GM21529 (cell line): Measurements from ENCODE around the gene PTPRN2.

Source experiments
- ATAC-seq: cut with Tn5 transposase; IDR thresholded peaks from one replicate; pipeline ENCODE4 v1.9.1; 2021; ENCODE audit not compliant: unreplicated experiment

The PTPRN2 gene

DNA sequence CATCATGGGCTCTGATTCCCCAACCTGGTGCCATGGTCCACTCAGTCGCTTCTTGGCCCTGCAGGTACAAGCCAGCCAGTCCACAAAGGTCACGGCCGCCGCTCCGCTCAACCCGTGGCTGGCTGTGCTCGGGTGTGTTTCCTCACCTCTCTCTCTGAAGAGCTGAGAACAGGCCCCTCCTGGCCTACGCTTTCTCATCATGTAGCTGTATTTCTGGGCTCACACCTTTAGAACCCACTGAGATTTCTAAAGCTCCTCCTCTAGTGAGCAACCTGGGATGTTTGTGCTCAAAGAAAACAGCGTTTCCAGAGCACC lies 30.2 kb downstream of the PTPRN2 start:
- ATAC-seq, result no peak

DNA sequence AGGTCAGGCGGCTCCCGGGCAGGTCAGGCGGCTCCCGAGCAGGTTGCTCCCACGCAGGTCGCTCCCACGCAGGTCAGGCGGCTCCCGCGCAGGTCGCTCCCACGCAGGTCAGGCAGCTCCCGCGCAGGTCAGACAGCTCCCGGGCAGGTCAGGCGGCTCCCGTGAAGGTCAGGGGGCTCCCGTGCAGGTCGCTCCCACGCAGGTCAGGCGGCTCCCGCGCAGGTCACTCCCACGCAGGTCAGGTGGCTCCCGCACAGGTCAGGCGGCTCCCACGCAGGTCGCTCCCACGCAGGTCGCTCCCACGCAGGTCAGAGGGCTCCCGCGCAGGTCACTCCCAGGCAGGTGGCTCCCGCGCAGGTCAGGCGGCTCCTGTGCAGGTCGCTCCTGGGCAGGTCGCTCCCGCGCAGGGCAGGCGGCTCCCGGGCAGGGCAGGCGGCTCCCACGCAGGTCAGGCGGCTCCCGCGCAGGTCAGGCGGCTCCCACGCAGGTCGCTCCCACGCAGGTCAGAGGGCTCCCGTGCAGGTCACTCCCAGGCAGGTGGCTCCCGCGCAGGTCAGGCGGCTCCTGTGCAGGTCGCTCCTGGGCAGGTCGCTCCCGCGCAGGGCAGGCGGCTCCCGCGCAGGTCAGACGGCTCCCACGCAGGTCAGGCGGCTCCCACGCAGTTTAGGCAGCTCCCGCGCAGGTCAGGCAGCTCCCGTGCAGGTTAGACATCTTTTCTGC lies 30.7 kb downstream of the PTPRN2 start:
- ATAC-seq, result no peak

DNA sequence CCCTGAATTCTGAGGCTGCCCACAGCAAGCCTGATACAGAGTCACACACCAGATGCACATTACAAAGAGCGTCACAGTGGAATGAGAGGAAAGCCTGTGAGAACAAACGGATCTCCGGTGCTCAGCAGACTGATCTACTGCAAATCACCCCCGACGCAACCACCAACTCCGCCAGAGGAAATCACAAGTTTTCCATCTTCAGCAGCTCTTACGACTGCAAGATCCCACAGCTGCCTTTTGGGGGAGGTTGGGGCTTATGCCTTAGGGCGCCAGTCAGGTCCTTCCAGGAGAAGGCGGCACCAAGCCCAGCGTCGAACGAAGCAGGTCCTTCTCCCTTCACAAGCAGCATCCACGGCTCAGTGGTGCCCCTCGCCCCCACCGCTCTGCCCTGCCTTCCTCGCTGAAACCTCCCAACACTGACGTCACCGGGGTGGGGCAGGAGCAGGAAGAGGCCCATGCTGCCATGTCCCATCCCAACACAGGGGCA lies 32.5 kb downstream of the PTPRN2 start:
- ATAC-seq, result no peak

DNA sequence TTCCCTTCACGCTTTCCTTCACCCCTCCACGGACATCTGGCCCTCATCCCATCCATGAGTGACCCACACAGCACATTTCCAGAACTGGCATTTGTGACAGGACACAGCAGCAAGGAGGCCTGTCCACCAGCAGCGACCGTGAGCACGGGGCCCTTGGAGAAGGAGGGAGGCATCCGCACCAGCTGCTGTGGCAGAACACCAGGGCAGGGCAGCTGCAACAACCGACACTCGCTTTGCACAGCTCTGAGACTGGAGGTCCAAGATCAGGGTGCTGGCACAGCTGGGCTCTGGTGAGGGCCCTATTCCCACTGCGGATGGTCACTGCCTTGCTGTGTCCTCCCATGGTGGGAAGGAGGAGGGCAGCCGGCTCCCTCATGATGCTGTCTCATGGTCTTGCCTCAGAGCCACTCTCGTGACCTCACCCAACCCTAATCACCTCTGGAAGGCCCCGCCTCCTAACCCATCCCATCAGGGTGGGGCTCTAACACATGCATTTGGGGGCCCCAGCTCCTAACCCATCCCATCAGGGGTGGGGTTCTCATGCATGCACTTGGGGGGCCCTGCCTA lies 36.7 kb downstream of the PTPRN2 start:
- no peak for ATAC-seq

DNA sequence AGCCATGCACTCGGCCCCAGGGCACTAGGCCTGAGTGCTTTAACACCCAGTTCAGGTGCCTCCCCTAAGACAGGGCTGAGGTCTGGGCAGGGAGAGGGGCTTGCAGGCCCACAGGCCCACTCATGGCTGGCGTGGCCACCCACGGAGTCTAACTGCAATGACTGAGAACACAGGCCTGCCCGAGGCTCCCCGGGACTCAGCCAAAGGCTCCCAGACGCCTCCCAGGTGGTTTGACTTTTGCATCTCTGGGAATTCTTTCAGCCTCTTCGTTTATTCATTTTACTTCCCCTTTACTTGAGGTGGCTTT lies 37.3 kb downstream of the PTPRN2 start:
- ATAC-seq, result no peak

DNA sequence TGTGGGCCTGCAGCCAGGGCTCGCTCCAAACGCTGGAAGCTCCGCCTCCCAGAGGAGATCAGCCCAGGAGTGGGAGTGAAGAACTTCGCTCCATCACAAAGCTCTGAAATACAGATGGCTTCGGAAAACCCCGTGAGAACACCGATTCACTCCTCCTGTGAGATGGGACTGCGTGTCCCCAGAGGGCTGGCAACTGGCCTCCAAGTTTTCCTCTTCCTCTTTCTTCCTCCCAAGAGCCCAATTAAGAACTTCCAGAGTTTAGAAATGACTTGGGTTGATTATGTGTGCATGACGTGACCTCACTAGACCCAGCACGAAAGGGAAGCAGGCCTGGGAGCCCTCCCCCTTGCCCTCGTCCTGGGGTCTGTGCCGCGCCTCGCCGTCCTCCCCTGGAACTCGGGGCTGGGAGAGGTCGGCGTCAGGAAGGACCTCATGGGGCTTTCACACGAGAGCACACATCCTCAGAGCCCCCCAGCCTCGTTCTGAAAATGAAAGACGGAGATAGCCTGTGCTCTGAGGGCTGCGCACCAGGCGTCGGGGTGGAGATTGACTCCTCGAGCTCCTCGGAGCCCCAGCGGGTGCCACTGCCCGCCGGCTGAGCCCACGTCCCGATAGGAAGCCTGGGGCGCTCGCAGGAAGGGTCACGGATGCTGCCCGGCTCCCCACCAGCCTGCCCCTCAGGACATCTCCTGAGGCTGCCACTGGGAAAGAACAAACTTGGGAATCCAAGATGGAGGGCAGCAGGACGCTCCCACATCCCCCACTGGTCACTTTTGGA lies 37.8 kb downstream of the PTPRN2 start:
- ATAC-seq, result no peak

DNA sequence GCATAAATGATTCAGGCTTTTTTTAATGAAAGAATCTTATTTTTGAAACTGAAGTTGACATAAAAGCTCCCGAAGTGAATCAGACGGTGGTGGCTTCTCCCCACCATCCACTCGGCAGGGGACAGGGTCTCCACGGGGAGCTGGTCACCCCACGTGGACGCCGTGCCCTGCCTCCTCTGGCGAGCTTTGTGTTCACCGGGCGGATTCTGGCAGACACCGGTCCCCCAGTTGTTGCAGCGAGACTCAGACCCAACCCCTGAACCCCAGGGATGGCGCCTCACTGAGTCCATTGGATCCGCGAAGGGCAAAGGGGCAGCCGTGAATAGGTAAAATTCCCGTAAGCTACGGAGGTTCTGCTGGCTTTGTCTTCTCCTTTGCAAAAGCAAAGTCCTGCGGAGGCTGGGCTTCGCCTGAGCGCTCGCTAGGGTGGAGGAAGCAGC lies 38.4 kb downstream of the PTPRN2 start:
- ATAC-seq, result no peak

DNA sequence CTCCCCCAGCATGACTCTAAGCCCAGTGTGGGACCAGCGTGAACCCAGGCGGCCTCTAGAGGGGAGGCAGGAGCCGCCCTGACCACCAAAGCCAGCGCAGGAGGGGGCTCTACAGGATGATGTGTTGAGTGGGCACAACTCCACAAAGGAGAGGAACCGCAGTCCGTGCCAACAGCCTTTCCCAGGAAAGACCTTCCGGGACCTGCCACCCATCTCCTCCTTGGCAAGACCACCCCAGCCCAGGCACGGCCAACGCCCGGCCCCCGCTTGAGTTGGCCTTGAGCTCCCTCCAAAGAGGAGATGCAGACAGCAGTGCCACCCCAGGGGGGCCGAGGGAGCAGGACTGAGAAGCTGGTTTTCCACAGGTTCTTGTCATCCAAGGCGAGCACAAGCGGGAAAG lies 38.9 kb downstream of the PTPRN2 start:
- ATAC-seq, result no peak

DNA sequence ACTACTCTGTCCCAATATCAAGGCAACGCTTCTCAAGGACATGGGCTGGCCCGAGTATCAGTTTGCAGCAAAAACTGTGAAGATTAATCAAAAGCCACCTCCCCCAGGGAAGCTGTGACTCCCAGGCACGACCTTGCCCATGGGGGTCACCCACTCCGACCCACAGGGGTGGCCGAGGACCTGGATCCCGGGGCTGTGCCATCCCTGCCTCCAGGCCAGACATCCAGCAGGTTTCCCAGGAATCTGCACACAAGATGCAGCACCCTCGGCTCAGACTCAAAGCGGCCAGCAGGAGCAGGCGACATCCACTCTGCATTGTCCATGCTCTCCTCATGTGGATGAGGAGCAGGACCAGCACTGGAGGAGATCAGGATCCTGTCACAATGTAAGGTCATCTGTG lies 39.8 kb downstream of the PTPRN2 start:
- ATAC-seq, result no peak

DNA sequence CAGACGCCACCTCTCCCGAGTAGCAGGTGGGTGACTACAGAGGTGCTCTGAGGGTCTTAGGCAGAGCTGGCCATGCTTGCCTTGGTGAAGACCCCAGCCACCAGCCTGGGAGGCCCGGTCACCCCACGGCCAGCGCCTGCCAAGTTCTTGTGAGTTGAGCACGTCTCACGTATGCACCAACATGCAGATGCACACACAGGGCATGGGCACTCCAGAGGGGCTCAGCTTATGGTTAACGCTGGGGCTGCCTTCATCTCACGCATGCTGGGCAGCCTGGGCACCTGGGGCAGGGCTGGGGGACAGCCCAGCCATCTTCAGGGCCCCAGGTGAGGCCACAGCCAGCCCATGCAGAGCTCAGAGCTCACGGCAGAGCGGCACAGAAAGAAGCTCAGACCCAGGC lies 41.0 kb downstream of the PTPRN2 start:
- ATAC-seq, result no peak

DNA sequence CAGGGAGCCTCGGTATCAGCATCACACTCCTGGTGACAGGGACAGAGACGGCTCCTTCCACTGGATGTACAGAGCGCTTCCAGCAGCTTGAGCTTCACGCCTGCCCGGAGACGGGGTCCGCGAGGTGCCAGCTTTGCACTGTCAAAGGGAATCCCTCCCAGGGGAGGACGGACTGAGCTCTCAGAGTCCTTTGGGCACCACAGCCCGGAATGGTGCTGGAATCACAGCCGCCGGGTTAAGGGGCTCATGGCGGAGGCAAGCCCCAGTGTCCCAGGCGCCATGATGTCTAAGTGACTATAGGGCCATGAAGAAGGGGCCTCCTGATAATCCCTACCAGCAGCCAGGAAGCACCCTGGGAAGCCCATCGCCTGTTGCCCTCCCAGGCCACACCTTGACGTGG lies 41.4 kb downstream of the PTPRN2 start:
- ATAC-seq, result no peak

DNA sequence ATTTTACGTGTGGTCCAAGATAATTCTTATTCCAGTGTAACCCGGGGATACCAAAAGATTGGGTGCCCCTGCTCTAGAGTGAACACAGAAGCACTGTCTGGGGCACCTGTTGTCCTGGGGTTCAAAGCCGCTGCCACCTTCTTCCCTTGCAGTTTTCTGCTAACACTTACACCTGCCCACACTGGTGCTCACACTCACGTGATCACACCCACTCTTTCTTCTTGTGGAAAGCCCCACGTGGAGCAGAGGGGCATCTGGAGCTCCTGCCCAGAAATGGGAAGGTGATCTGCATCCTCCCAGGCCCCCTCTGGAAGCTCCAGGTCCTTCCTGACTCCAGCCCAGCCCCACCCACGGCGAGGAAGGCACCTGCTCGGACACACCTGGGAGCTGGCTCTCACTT lies 42.9 kb downstream of the PTPRN2 start:
- ATAC-seq, result no peak

DNA sequence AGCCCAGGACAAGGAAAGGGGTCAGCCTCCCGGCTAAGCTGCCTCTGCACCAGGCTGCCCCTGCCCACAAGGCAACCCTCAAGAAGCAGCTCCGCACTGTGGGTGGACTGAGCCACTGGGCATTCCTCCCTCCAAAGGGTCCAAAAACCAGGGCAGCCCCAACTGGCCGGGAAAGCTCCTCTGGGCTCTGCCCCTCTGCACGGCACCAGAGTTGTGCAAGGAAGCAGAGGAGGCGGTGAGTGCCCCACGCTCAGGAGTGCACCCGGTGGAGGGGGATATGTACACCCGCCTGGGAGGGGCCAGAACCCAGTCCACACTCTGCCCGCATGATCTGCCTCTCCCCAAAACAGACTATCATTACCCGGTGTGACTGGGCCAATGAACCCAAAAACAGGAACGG lies 43.8 kb downstream of the PTPRN2 start:
- no peak for ATAC-seq

DNA sequence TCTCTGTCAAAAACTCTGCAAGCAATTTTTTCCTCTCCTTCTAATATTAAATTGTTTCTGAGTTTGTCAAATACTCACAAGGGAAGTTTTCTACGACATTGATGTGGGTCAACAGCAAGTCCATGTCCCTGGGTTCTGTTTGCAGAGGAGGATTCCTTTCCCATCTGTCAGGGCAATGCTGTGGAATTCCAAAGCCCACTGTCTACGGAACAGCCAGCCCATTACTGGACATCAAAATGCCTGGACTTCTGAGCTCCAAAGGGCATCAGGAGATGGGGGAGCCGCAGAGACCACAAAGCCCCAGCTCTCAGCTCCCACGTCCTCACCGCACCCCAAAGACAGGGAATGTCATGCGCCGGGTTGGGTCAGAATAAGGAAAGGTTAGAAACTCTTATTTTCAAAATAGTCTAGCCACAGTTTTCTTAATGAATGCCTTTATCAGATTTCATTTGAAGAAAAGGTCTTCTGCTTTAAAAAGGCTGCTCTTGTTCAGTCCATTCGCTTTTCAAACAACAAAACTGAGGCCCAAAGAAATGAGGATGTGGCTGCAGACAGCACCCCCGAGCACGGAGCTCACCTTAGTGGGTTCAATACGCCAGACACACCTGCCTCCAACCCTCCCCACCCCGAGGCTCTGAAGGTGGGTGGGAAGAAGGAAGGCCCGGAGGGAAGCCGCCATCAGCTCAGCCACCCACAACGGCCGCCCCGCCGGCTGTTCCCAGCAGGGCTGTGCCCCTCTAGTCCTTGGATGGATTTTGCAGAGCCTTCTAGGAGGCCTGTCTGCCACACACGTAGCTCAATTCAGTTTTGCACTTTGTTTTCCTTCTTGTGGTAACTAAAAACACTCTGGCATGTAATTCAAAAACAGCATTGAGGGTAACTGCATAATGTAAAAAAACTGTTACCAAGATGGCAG lies 44.7 kb downstream of the PTPRN2 start:
- no peak for ATAC-seq

DNA sequence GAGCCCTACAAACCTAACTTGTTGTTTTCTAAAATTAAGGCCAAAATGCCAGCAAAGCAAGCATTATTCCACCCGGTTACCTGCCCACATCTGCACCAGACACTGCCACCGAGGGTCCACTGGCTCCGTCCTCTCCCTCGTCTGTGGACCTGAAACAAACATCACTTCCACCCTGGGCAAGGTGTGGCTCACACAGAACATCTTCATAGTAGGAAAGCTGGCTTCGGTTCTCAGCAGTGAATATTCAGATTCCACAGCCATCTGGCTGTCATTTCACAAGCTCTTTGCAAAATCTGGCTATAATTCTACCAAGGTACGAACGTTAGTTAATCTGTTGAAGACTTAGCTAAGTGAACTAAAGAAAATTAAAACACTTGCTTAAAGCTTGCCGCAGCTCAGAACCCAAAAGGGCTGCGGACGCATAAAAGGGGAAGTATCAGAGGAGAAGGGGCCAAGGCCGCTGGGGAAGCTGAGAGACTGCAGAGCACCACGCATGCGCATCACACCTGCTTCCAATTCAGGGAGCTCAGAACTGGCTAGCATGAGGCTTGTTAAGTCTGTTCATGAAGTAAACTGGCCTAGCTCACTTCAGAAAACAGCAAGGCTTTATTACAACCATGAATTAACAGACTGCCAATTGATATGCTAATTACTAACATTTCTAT lies 46.1 kb downstream of the PTPRN2 start:
- peak; percentile 66 for ATAC-seq

DNA sequence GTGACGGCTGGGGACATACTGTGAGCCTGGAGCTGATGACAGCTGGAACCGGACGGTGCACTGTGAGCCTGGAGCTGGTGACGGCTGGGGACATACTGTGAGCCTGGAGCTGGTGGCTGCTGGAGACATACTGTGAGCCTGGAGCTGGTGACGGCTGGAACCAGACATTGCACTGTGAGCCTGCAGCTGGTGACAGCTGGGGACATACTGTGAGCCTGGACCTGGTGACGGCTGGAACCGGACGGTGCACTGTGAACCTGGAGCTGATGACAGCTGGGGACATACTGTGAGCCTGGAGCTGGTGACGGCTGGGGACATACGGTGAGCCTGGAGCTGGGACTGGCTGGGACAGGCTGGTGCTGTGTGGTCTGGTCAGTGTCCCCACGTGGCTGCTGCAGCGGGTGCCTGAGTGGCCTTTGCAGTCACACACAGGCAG lies 47.9 kb downstream of the PTPRN2 start:
- ATAC-seq, result no peak

DNA sequence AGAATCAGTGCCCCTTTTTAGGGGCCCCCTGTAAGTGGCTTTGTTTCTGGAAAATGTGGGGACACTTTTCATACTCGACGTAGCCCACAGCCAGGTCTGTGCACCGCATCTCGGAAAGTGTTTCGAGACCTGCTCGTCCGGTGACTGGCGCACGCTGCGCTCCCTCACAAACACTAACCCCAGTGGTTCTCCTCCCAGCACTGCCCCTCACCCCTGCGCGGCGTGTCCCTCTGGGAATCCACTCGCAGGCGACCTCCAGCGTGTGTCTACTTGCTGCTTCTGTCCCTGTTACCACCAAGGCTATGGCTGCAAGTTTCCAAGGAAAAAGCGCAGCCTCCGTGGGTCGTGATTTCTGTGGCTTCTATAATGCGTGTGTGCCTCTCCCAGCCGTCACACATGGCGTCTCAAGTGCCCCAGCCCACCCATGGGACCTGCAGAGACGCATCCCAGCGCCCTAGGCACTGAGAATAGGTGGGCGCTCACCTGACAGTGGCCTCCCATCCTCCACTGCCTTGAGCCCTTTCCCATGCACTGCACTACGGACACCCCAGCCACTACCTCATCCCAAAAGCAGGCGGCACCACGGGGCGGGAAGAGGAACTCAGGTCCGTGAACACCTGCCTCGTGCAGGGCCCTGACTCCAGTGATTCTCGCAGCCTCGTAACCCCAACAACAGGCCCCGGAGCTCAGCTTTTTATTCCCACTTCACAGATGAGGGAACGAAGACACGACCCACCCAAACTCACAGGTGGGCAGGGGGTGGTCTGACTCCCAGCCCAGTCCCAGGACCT lies 49.3 kb downstream of the PTPRN2 start:
- no peak for ATAC-seq

DNA sequence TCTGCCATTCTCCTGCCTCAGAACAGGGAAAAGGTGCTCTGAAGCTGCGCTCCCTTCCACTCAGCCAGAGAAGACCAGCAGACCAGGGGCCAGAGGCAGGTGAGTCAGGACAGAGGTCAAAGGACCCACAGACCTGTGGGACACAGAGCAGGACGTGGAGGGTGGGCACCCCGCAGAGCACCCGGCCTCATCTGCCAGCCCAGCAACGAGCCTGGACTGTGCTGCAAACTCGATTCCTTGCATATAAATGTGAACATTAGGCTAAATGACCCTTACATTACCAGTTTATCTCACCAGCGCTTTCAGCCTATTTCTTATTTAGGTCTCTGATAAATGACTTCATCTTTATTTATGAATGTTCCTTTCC lies 50.1 kb downstream of the PTPRN2 start:
- no peak for ATAC-seq

DNA sequence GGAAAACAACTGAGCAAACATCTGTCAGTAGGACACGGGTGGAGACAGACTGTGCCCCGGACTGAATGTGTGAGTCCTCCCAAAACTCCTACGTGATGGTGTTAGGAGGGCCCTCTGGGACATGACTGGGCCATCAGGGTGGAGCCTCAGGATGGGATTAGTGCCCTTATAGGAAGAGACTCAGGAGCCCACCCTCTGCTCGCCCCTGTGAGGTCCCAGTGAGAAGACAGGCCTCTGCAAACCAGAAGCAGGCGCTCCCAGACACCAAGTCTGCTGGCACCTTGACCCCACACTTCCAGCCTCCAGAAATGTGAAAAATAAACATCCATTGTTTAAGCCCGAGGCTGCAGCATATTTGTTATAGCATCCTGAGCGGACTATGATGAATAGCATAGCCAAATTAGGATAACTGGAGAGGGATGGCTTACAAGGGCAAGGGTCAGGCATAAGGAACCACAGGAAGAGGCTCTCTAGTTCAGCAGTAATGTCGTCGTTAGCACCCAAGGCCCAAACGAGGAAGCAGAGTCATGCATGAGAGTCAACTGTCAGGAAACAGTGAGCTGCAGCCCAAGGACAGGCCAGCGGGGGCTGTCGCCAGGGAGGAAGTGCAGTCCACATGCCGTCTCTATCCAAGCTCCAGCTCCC lies 50.6 kb downstream of the PTPRN2 start:
- ATAC-seq, result no peak

DNA sequence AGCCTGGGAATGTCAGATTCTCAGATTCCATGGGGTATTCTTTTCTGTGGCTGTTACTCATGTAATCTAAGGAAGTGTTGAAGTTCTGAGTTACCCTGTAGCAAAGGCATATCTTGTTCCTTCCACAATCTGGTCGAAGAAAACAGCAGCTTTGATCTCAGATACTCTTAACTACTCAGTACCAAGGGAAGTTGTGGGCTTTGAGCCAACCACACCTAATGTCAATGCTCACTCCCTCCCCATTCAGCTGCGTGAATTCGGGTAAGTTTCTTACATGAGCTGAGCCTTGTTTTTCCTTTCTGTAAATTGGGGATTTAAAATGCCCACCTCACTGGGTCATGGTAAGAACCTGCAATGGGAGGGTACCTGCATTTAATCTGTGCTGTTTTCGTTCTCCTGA lies 52.5 kb downstream of the PTPRN2 start:
- ATAC-seq, result no peak
